K562 (cell line): Measurements from ENCODE around the gene SYT3. TPM values are rescaled to one million over a fixed set of nuclear protein-coding genes. Genes with fewer than 3 reads are reported as not detected.

Experiments
- ARID1B ChIP-seq: fragments of 450-650 bp; IDR thresholded peaks from 2 replicates; pipeline ENCODE4 v1.6.1; 2016; ENCODE audit warnings: antibody characterized with exemption, mild to moderate bottlenecking, inconsistent platforms
- CCNT2 ChIP-seq: IDR thresholded peaks from 2 replicates; pipeline ENCODE4 v1.6.1; 2011; ENCODE audit warnings: borderline replicate concordance, low read depth, mild to moderate bottlenecking, moderate library complexity, mixed read lengths, low read length; ENCODE audit not compliant: insufficient read length; ENCODE audit errors: extremely low read depth
- EGR1 ChIP-seq: fragments of 450-650 bp; conservative IDR thresholded peaks from 2 replicates; pipeline ENCODE4 v1.6.1; 2017; ENCODE audit warnings: mild to moderate bottlenecking
- MBD2 ChIP-seq: sonication (generic); IDR thresholded peaks from 2 replicates; pipeline ENCODE4 v1.6.1; 2016; ENCODE audit warnings: low read depth, borderline replicate concordance
- MYC ChIP-seq, 2 experiments: fragments of 250-450 bp in 1 of 2; sonication (Bioruptor Pico) in 1 of 2; IDR thresholded peaks; 2 replicates each; pipeline versions ENCODE4 v1.5.1 to v1.6.1; 2012 to 2021; ENCODE audit warnings: low read depth in 2 of 2, borderline replicate concordance in 1 of 2, improper control_type of control experiment in 1 of 2, low read length in 1 of 2, mild to moderate bottlenecking in 1 of 2, moderate library complexity in 1 of 2
- POLR2B ChIP-seq: fragments of 450-650 bp; IDR thresholded peaks from 2 replicates; pipeline ENCODE4 v1.6.1; 2018; ENCODE audit warnings: low read depth; ENCODE audit not compliant: partially characterized antibody
- RHOXF2B ChIP-seq: fragments of 250-450 bp; sonication (Bioruptor Pico); conservative IDR thresholded peaks from 2 replicates; pipeline ENCODE4 v1.5.1; 2021
- SLC30A9 ChIP-seq: fragments of 250-450 bp; sonication (Bioruptor Pico); IDR thresholded peaks from 2 replicates; pipeline ENCODE4 v1.8.0; 2022; ENCODE audit warnings: mild to moderate bottlenecking, moderate library complexity
- SMARCA4 ChIP-seq: fragments of 450-650 bp; IDR thresholded peaks from 2 replicates; pipeline ENCODE4 v1.6.1; 2016
- TRIM28 ChIP-seq: fragments of 450-650 bp; IDR thresholded peaks from 2 replicates; pipeline ENCODE4 v1.6.1; 2017
- ZEB2 ChIP-seq: fragments of 450-650 bp; IDR thresholded peaks from 2 replicates; pipeline ENCODE4 v1.6.1; 2016
- ZNF184 ChIP-seq: sonication (generic); formaldehyde crosslinking; IDR thresholded peaks from 2 replicates; pipeline ENCODE4 v1.5.0; 2020; ENCODE audit warnings: missing genetic modification reagents
- ZNF3 ChIP-seq: fragments of 250-450 bp; sonication (Bioruptor Pico); IDR thresholded peaks from 2 replicates; pipeline ENCODE4 v1.5.0; 2021; ENCODE audit warnings: mild to moderate bottlenecking, moderate library complexity
- polyA plus RNA-seq, 8 experiments: library from polyadenylated mRNA; depleted of rRNA in 4 of 8; stranded (reverse) in 5 of 8; unstranded in 3 of 8; fragments of >200 nt; fragmentation: Nextera tagmentation in 2 of 8; fragmentation: Illumina TruSeq in 1 of 8; extraction: Ambion mirVana in 2 of 8; extraction: Trizol in 1 of 8; gene quantifications; 2 replicates each; pipeline versions ENCODE4 v1.2.1 to v1.2.3, GENCODE V29; 2011 to 2014; ENCODE audit warnings: inconsistent platforms in 1 of 8, missing spikeins in 1 of 8
- total RNA-seq, 7 experiments: library from RNA; depleted of rRNA in 6 of 7; stranded (reverse); fragments of >200 nt in 6 of 7; fragmentation: Illumina TruSeq in 2 of 7; extraction: Trizol in 2 of 7; gene quantifications; 2 replicates each; pipeline versions ENCODE4 v1.2.1 to v1.2.3, GENCODE V29; 2011 to 2021; ENCODE audit warnings: low replicate concordance in 1 of 7
- TF ChIP-seq, protein P1 (sequence below): fragments of 450-650 bp; IDR thresholded peaks from 2 replicates; pipeline ENCODE4 v1.6.1; 2016; ENCODE audit warnings: mild to moderate bottlenecking
- TF ChIP-seq, protein P2 (sequence below): sonication (generic); formaldehyde crosslinking; IDR thresholded peaks from 2 replicates; pipeline ENCODE4 v1.8.0; 2023; ENCODE audit warnings: missing genetic modification reagents, mild to moderate bottlenecking, borderline replicate concordance
- TF ChIP-seq, protein P3 (sequence below): fragments of 250-450 bp; sonication (Bioruptor Pico); IDR thresholded peaks from 2 replicates; pipeline ENCODE4 v1.5.0; 2021; ENCODE audit warnings: mild to moderate bottlenecking, moderate library complexity

The SYT3 gene
- total and polyA plus RNA-seq, 9 of the 15 experiments (the other 6 are each of a cell fraction or from before 2014, with no cell fraction given): 0.36 to 2.0 (median 0.54) TPM; not detected in 2

DNA sequence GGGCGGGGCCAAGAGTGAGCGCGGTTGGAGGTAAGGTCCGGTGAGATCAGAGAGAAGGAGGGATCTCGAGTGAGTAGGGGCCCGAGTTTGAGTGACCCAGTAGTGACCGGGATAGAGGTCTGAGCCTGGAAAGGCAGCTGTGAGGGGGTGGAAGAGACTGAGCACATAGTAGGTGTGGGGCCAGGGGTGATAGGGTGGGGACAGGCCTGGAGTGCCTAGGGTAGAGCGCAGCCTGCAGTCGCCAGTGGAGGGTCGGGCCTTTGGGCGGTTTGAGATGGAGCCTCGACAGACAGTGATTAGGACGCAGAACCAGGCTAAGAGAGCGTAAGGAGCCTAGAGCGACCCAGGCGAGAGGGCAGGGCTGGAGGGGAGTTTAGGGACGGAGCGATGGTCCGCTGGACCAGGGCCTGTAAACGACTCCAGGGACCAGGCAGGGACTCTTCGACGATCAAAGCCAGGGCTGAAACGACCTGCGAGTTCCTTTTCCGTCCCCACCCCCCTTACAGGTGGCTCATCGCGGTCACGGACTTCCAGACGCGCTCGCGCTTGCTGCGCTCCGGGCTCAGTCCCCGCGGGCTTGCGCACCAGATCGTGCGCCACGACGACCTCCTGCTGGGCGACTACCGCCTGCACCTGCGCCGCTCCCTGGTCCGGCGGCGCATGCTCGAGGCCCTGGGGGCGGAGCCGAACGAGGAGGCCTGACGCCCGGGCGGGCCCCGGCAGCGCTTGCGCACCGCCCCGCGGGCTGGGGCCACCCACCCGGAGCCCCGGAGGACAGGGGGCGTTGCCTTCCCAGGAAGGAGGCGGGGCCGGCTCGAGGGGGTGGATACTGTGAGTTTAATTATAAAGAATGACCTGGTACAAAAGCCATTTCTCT is 19.0 kb upstream of the SYT3 start (continued):
- TF ChIP-seq CCNT2 (peak; percentile 86), ARID1B (peak; percentile 64), SMARCA4 (peak; percentile 51; the same call in 1 of the 2 replicates), ZNF3 (no peak), MYC (IDR thresholded peaks at IDR 0.05; ENCODE audit: low read depth, low read length) (peak; percentile 64; the same call in 1 of the 2 replicates), MYC (CRISPR knock-in tag; IDR thresholded peaks at IDR 0.05; ENCODE audit: borderline replicate concordance, low read depth) (peak; percentile 91), SLC30A9 (no peak), ZNF184 (CRISPR knock-in tag) (no peak), MBD2 (peak; percentile 58), TRIM28 (peak; percentile 69; the same call in 1 of the 2 replicates), EGR1 (peak; percentile 62), RHOXF2B (CRISPR knock-in tag) (peak; percentile 57; the same call in 1 of the 2 replicates), POLR2B (peak; percentile 99), ZEB2 (no peak)
- TF ChIP-seq, protein P1, sequence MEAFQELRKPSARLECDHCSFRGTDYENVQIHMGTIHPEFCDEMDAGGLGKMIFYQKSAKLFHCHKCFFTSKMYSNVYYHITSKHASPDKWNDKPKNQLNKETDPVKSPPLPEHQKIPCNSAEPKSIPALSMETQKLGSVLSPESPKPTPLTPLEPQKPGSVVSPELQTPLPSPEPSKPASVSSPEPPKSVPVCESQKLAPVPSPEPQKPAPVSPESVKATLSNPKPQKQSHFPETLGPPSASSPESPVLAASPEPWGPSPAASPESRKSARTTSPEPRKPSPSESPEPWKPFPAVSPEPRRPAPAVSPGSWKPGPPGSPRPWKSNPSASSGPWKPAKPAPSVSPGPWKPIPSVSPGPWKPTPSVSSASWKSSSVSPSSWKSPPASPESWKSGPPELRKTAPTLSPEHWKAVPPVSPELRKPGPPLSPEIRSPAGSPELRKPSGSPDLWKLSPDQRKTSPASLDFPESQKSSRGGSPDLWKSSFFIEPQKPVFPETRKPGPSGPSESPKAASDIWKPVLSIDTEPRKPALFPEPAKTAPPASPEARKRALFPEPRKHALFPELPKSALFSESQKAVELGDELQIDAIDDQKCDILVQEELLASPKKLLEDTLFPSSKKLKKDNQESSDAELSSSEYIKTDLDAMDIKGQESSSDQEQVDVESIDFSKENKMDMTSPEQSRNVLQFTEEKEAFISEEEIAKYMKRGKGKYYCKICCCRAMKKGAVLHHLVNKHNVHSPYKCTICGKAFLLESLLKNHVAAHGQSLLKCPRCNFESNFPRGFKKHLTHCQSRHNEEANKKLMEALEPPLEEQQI: no peak
- TF ChIP-seq, protein P2, sequence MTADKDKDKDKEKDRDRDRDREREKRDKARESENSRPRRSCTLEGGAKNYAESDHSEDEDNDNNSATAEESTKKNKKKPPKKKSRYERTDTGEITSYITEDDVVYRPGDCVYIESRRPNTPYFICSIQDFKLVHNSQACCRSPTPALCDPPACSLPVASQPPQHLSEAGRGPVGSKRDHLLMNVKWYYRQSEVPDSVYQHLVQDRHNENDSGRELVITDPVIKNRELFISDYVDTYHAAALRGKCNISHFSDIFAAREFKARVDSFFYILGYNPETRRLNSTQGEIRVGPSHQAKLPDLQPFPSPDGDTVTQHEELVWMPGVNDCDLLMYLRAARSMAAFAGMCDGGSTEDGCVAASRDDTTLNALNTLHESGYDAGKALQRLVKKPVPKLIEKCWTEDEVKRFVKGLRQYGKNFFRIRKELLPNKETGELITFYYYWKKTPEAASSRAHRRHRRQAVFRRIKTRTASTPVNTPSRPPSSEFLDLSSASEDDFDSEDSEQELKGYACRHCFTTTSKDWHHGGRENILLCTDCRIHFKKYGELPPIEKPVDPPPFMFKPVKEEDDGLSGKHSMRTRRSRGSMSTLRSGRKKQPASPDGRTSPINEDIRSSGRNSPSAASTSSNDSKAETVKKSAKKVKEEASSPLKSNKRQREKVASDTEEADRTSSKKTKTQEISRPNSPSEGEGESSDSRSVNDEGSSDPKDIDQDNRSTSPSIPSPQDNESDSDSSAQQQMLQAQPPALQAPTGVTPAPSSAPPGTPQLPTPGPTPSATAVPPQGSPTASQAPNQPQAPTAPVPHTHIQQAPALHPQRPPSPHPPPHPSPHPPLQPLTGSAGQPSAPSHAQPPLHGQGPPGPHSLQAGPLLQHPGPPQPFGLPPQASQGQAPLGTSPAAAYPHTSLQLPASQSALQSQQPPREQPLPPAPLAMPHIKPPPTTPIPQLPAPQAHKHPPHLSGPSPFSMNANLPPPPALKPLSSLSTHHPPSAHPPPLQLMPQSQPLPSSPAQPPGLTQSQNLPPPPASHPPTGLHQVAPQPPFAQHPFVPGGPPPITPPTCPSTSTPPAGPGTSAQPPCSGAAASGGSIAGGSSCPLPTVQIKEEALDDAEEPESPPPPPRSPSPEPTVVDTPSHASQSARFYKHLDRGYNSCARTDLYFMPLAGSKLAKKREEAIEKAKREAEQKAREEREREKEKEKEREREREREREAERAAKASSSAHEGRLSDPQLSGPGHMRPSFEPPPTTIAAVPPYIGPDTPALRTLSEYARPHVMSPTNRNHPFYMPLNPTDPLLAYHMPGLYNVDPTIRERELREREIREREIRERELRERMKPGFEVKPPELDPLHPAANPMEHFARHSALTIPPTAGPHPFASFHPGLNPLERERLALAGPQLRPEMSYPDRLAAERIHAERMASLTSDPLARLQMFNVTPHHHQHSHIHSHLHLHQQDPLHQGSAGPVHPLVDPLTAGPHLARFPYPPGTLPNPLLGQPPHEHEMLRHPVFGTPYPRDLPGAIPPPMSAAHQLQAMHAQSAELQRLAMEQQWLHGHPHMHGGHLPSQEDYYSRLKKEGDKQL (CRISPR knock-in tag): peak; percentile 72; the same call in 1 of the 2 replicates
- TF ChIP-seq, protein P3, sequence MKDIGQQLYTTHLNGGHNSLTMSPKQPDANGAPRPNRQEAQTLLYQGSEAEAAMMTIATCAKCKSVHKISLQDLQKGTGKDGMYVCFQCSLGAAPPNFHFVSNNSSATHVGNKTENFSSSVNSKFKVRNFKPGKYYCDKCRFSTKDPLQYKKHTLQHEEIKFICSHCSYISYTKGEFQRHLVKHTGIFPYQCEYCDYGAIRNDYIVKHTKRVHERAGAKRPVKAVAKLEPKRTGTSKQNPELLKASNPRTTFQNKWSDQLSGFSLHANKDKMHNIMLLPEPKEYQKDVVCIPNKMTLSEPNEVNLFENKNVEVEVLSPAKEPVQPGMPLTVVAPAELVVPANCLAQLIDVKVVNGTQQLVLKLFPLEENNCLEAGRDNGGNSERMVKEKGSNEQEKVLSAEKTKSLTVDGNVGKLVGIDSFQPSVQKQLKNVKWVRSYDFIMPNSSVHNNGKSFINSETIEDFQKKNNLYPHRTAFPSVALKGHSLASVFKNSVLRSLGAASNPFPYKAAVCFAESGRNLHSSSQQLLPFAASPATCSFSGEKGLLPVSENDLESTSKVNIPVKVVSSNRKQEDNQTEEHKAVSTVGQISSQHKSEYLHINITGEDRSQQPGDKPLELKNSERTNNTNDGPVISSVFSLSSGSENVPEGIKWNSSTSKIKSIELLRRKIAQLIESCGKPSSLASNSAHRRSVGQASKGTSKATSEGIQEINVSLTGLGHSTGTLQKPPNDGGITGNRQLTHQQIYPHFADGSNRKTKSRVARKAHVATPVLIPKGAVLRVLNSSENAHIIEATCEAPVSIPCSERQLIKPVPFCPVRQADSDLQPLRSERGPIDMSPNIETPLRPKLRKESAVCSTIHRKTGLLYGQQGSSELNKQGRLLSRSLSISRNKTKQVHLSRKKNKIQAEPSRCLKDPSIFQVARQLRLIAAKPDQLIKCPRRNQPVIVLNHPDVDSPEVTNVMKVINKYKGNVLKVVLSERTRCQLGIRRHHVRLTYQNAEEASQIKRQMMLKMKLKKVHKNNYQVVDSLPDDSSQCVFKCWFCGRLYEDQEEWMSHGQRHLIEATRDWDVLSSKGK (CRISPR knock-in tag): no peak
